Transverse colon (tissue), 3 donors: ENCODE measurements around the gene ZNF521.

ENCODE experiments used
- CTCF ChIP-seq, 5 experiments: fragments of 200-600 bp in 3 of 5; fragments of 450-650 bp in 2 of 5; sonication (generic) in 3 of 5; IDR thresholded peaks; 1 replicate in 2 of 5; 2 replicates in 3 of 5; pipeline ENCODE4 v1.5.1; 2016 to 2017; ENCODE audit warnings: antibody characterized with exemption in 5 of 5, inconsistent platforms in 3 of 5, mild to moderate bottlenecking in 2 of 5, moderate library complexity in 1 of 5
- POLR2A ChIP-seq: fragments of 450-650 bp; IDR thresholded peaks from one replicate; pipeline ENCODE4 v1.6.1; 2016; ENCODE audit warnings: antibody characterized with exemption, mild to moderate bottlenecking, moderate library complexity

- TF ChIP-seq CTCF (IDR thresholded peaks at IDR 0.05) (no peak), POLR2A (no peak)
These were observed 217.1 kb downstream of the ZNF521 start for GRCh38 chr18:25134861-25135260.
